Natural killer cell (primary cell): Measurements from ENCODE around the gene KRT74. TPM values are rescaled to one million over a fixed set of nuclear protein-coding genes. Genes with fewer than 3 reads are reported as not detected.
A peak's percentile ranks its signal among the peaks of the same experiment; 100 is the strongest.

ENCODE experiments used
- ATAC-seq, 3 donors: fragments of 150-1000 bp in 2 of 3; fragments of 200-7000 bp in 1 of 3; cut with Tn5 transposase; 1 replicate in 1 of 3; 2 replicates in 2 of 3; pipeline ENCODE4 v1.10.0; 2021; ENCODE audit warnings: mild to moderate bottlenecking in 2 of 3, moderate library complexity in 2 of 3
- DNase-seq, 2 donors: peaks; one replicate each; pipeline versions ENCODE4 v3.0.0 to v3.0.0-alpha.2; 2013 to 2021; ENCODE audit warnings: mixed read lengths in 1 of 2
- H3K27ac ChIP-seq: one replicate; pipeline ENCODE4 v1.5.1; 2013; ENCODE audit warnings: mild to moderate bottlenecking, low read length
- H3K27me3 ChIP-seq: one replicate; pipeline ENCODE4 v1.6.1; 2013; ENCODE audit warnings: low read length; ENCODE audit not compliant: control insufficient read depth, insufficient read depth
- H3K36me3 ChIP-seq: one replicate; pipeline ENCODE4 v1.6.1; 2013; ENCODE audit warnings: low read length; ENCODE audit not compliant: control insufficient read depth, insufficient read depth
- H3K4me1 ChIP-seq: one replicate; pipeline ENCODE4 v1.6.1; 2013; ENCODE audit warnings: low read length; ENCODE audit not compliant: control insufficient read depth, insufficient read depth
- H3K4me3 ChIP-seq: one replicate; pipeline ENCODE4 v1.5.1; 2013; ENCODE audit warnings: low read length
- H3K9me3 ChIP-seq: one replicate; pipeline ENCODE4 v1.6.1; 2013; ENCODE audit warnings: low read length; ENCODE audit not compliant: control insufficient read depth, insufficient read depth
- H3K27ac Mint-ChIP-seq, 2 donors: one replicate each; pipeline ENCODE4 v1.8.0; 2022; ENCODE audit warnings: mild to moderate bottlenecking in 2 of 2, mixed read lengths in 2 of 2, moderate library complexity in 1 of 2
- H3K27me3 Mint-ChIP-seq, 2 donors: one replicate each; pipeline ENCODE4 v1.8.0; 2022; ENCODE audit warnings: low read depth in 2 of 2, mixed read lengths in 2 of 2
- H3K36me3 Mint-ChIP-seq: one replicate; pipeline ENCODE4 v1.8.0; 2022; ENCODE audit warnings: mixed read lengths
- H3K4me1 Mint-ChIP-seq, 2 donors: one replicate each; pipeline ENCODE4 v1.8.0; 2022; ENCODE audit warnings: mixed read lengths in 2 of 2
- H3K4me3 Mint-ChIP-seq: one replicate; pipeline ENCODE4 v1.8.0; 2022; ENCODE audit warnings: mild to moderate bottlenecking, moderate library complexity, mixed read lengths
- H3K9me3 Mint-ChIP-seq, 2 donors: one replicate each; pipeline ENCODE4 v1.8.0; 2022; ENCODE audit warnings: mixed read lengths in 2 of 2
- CTCF ChIP-seq: fragments of 200-600 bp; IDR thresholded peaks from one replicate; pipeline ENCODE4 v1.8.0; 2022; ENCODE audit warnings: antibody characterized with exemption
- WGBS: methylation state at CpG from one replicate; pipeline ENCODE4 v1.1.7; 2013; ENCODE audit warnings: missing lambda C conversion rate; ENCODE audit not compliant: insufficient coverage; 5-methylcytosine and 5-hydroxymethylcytosine counted together
- intact Hi-C: fragments of 100-400 bp; cut with micrococcal nuclease; formaldehyde crosslinking; loops from one replicate; pipeline ENCODE4 v1.14.2; 2022
- total RNA-seq, 4 donors: library from RNA; stranded (reverse); fragments of 120-200 nt in 1 of 4; gene quantifications; one replicate each; pipeline versions ENCODE4 v1.2.3 to v1.2.4, GENCODE V29; 2013 to 2022

The KRT74 gene
- total RNA-seq, 3 donors from 2014 or later (not counting 1 experiment from before 2014, with no cell fraction given) = 0.38 to 1.2 (median 0.38) TPM

- DNase-seq (no peak), ATAC-seq (no peak)
- Mint-ChIP-seq H3K4me1 (peaks cover 55 to 57% of the 10 kb centered on the region in 2 donors), H3K36me3 (no peaks in the 10 kb centered on the region), H3K27ac (peak overlapping the region; percentile 91 to 97), H3K27me3 (peaks cover 9 to 22% of the 10 kb centered on the region in 2 donors), H3K9me3 (no peaks in the 10 kb centered on the region), H3K4me3 (peak overlapping the region; percentile 93)
- 91% methylated on average over 12 of the region's 12 CpGs for WGBS
- peaks cover 8% of the 10 kb centered on the region for H3K27me3 ChIP-seq
- no peak overlapping the region for H3K4me3 ChIP-seq
- H3K4me1 ChIP-seq = peaks cover 45% of the 10 kb centered on the region
- peak overlapping the region; percentile 94 for H3K27ac ChIP-seq
- TF ChIP-seq CTCF = no peak
- H3K36me3 ChIP-seq = no peaks in the 10 kb centered on the region
- intact Hi-C loops = loop anchor here (5.0 kb wide), 2 partner anchors 216 to 304 kb away; no protein-coding TSS in a partner anchor
- no peaks in the 10 kb centered on the region for H3K9me3 ChIP-seq
Measured at GRCh38 chr12:52568111-52568510, 5.5 kb downstream of the KRT74 start.

GRCh38 chr12:52566847-52567291 is 6.8 kb downstream of the KRT74 start:
- Mint-ChIP-seq H3K27ac (peak overlapping the region; percentile 91 to 97), H3K4me1 (peaks cover 46 to 54% of the 10 kb centered on the region in 2 donors), H3K9me3 (no peaks in the 10 kb centered on the region), H3K36me3 (no peaks in the 10 kb centered on the region), H3K4me3 (peak overlapping the region; percentile 93), H3K27me3 (peaks cover 0 to 14% of the 10 kb centered on the region in 2 donors)
- peak overlapping the region; percentile 94 for H3K27ac ChIP-seq
- H3K27me3 ChIP-seq = peaks cover 5% of the 10 kb centered on the region
- peaks cover 47% of the 10 kb centered on the region for H3K4me1 ChIP-seq
- intact Hi-C loops = loop anchor here (1.0 to 5.0 kb wide), 5 partner anchors 8 to 305 kb away; no protein-coding TSS in a partner anchor
- H3K36me3 ChIP-seq = no peaks in the 10 kb centered on the region
- 23% methylated on average over 8 of the region's 8 CpGs for WGBS
- TF ChIP-seq CTCF = no peak
- ATAC-seq (peak; percentile 89 to 94 (median 94)), DNase-seq (peak; percentile 86 to 92)
- H3K4me3 ChIP-seq = no peak overlapping the region
- H3K9me3 ChIP-seq = no peaks in the 10 kb centered on the region

- 56% methylated on average over 1 of the region's 1 CpG for WGBS
- no peak overlapping the region for H3K27ac ChIP-seq
- H3K4me1 Mint-ChIP-seq = peaks cover 66 to 69% of the 10 kb centered on the region in 2 donors
- H3K27me3 Mint-ChIP-seq = peaks cover 0 to 8% of the 10 kb centered on the region in 2 donors
- DNase-seq = no peak
- peaks cover 61% of the 10 kb centered on the region for H3K4me1 ChIP-seq
- no peak overlapping the region for H3K4me3 Mint-ChIP-seq
- intact Hi-C loops = no loop called here
- H3K9me3 ChIP-seq = no peaks in the 10 kb centered on the region
- no peaks in the 10 kb centered on the region for H3K9me3 Mint-ChIP-seq
- ATAC-seq = no peak
- peak overlapping the region in 1 of 2 donors; percentile 5 for H3K27ac Mint-ChIP-seq
- TF ChIP-seq CTCF = no peak
- no peaks in the 10 kb centered on the region for H3K36me3 ChIP-seq
- H3K36me3 Mint-ChIP-seq = no peaks in the 10 kb centered on the region
- H3K4me3 ChIP-seq = no peak overlapping the region
- H3K27me3 ChIP-seq = no peaks in the 10 kb centered on the region
Measured at GRCh38 chr12:52564582-52564981, 9.1 kb downstream of the KRT74 start.
